NCI-H526 treated with DMSO at 0.1 percent for 48 hours (cell line): ENCODE results near the gene TMPRSS11D.

Experiments
- DNase-seq: peaks from one replicate; lab custom pipeline; 2025; lab: John Stamatoyannopoulos, UW

TMPRSS11D gene

DNA sequence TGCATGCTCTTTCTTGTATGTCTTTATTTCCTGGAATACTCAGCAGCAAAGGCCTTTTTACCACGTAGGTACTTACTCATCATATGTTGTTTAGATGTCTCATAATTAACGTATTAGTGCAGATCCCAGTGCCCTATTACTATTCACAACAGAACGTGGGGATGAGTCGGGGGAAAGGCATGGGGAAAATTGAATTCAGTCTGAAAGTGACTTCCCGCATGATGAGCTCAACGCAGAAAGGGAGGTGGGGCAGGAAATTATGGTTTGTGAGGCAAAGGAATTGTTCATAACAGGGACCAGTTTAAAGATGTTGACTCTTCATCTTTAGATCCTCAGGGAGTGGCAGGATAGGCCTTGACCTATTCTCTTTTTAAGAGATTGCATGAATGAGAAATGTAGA, 2.0 kb upstream of the TMPRSS11D start:
- DNase-seq: no peak

DNA sequence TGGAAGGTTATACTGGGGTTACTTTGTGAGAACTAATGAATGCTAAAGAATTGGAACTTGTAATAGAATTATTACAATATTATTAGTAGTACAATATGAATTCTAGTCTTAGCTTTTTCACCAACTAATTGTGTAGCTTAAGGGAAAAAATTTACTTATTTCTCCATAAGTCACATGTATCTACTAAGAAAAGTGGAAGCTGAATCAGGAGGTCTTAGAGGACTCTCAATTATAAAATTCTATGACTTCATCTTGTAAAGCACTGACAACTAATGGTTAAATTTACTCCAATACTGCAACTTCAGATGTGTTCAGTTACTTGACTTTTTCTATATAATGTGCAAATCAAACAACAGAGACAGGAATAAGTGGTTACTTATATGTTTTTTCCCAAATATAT, 899 bp upstream of the TMPRSS11D start:
- no peak for DNase-seq

DNA sequence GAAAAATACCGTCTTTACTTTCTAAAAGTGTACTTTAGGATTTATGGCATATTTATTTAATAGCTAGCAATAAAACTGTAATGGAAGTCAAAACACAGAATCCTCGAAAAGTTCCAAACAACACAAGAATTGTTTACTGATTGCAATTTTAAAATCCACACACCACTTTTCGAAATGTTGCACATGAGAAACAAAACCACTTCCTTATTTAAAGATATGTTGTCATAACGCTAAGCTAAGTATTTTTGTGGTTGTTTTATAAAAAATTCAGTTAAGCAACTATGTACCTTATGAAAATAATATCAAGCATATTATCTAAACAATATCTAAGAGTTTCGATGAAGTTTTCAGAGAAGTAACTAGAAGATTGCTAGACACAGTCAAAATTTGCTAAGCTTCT, 344 bp downstream of the TMPRSS11D start:
- DNase-seq: no peak

DNA sequence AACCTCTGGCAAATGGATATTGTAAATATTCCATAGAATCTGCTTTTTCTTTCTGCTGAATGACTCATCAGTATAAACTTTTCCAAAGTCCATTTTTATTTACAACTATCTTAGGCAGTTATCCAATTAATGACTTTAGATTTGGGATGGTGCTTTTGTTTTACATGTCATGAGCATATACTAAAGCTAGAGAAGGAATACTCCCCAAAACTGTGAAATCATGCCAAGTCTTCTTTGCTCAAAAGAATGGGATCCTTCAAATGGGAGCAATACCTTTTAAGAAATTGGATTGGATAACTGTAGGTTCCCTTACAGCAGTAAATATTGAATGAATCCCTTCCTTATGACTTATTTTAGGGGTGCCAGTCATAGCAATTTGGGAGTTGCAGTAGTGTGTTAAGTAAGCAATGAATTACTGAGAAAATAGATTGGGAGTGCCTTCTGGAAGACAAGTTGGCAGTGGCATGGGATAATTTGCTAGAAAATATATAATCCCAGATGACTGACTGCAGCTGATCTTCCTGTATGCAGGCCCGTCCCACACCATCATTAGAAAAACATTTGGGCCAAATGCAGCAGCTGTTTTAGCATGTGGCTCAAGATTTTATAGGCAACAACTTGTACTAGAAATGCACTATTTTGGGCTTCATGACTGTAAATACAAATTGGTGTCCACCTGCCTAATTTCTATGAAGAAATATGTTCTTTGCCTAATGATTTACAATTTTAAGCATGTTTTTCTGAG, 2.8 kb downstream of the TMPRSS11D start:
- DNase-seq: no peak

DNA sequence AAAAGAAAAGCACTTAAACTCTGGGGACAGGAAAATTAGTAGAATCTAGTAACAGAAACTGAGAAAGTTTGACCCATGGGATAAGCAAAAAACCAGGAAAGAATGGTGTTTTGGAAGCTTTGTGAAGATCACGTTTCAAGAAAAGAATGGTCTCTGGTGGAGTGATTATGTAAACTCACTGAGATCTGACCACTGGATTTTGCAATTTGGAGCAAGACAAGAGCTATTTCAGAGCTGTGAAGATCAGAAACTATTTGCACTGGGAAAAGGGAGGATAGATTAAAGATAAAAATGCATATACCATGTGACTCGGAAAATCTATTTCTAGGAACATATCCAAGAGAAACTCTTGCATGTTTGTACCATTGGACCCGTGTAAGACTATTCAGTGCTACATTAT, 4.3 kb downstream of the TMPRSS11D start:
- no peak for DNase-seq

DNA sequence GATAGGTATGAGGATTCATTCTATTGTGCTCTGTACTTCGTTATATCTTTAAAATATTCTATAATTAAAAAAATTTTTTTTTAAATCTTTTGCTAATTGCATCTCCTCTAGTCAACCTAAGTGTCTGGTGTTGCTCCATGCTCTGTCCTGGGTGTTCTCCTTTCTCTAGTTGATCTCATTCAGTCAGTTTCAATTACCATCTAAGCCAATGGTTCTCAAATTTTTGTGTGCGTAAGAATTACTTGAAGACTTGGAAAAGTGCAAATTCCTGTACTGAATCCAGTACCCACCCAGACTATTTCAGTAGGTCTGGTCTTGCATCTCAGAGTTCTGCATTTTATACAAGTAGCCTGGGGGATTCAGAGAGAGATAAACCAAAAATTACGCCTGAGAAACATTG, 6.7 kb downstream of the TMPRSS11D start:
- no peak for DNase-seq

DNA sequence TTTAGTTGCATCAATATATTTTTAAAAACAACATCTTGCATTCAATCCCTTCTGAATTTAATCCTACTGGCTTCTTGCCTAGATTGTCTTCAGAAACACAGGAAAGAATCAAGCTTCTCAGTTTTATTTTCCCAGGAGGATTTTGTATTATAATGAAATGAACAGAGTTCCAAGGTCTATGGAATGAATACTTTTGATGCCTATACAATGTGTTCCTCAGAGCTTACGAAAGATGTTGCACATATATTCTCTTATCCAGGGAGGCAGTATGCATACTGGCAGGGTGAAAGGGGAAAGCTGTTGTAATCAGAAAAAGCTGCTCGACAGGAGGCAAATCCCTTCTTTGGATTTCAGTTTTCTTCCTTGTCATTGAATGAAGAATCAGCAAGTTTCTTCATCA, 8.8 kb downstream of the TMPRSS11D start:
- no peak for DNase-seq

DNA sequence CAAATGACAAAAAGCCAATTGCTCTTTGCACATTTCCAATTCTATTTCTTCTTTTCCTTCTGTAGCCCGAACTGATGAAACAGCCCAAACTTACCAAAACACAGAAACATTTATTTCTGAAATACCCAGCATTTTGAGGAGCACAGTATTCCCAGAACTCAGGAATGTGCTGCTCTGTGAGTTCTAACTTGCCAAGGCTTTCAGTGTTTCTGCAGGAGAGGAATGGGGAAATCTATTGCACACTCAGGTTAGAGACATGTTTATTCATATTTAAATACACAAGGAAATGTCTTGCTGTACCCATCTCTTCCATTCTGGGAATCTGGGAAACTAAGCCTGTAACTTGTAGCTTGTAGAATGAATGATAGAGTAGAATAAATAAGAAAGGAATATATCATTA, 10.7 kb downstream of the TMPRSS11D start:
- no peak for DNase-seq

DNA sequence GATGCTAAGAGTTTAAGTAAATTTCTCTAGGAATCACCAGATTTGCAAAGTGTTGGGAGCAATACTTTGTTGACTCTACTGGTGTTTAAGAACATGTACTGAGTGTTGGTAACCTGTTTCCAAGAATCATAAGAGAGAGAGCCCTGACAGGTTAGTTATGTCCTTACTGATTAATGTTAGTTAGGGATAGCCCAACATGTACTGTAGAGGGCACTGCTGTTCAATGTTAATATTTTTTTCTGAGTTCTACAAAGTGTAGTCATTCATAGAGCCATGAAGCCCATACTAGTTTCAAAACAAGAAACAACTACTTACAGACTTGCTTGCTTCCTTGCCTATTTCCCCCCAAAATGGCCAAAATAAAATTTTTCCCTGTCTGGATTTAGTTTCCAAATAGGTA, 11.9 kb downstream of the TMPRSS11D start:
- DNase-seq: peak; percentile 28

DNA sequence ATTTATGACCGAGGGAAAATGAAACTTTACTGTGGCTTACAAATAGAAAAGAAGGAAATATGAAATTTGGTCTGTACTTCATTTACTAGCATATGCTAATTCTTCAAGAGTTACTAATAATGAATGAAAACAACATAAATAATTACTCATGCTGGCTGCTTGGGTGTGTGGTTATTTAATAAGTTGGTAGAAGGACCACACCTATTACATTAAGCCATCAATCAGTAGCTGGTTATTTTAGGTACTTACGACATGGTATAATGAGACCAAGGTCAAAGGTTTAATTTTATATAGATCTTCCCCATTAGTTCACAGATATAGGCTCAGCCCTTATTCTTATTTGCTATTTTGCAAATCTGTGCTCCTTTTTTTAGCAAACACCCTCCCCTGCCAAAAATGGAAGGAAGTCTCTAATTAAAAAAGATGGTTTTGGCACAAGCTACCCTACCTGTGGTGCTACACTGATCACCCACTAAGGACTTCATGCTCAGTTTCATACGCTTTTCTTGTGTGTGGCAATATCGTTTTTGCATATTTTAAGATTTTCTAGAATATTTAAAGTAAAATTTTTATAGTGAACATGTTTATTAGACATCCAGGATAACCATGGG, 14.1 kb downstream of the TMPRSS11D start:
- DNase-seq: no peak

DNA sequence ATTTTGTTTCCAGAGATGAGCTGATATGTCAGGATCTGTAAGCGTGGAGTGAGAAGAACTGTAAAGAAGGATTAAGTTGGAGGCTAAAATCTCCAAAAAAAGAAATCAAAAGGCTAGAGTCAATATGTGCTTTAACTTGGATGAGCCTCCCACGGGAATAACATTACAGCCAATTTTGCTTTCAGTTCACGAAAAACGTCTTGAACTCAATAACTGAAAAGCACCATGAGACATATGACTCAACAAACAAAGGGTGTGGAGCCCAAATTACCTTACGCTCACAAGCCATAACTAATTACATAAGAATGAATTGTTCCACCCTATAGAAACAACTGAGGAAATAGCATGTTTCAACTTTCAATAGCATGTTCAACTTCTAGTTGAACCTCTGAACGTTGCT, 22.3 kb downstream of the TMPRSS11D start:
- DNase-seq: no peak

DNA sequence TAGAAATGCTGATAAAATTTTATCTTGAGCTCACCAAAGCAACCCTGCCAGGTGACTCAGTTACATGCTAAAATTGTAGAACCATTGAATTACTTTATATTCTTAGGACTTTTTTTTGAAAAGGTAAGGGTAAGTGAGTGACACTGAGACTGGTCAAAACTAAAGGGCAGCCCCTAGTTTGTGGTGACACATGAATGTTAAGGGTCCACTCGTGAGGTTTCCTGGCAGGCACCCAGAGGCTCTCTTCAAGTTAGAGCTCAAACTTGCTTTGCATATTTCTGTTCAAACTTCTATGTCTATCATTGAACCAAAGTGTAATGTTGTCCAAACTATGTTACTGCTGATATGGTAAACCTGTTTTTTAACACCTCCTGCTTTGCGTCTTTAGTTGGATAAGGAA, 30.5 kb downstream of the TMPRSS11D start:
- no peak for DNase-seq

DNA sequence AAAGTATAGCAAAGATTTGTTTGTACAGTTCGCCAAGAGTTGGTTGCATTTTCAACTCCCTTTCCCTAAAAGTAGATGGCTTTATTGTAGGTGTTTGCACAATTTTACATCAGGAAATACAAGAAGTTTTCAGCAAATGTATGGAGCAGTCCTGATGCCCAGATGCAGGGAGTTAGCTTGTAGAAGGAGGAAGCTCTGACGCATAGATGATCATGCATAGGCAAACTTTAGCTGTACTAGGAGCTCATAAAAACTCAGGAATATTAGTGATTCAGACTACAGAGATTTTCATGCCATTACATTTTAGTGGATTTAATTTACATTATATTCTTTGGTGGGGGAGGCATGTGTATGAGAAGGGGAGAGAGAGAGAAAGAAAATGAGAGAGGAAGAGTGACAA, 62.9 kb downstream of the TMPRSS11D start:
- no peak for DNase-seq

DNA sequence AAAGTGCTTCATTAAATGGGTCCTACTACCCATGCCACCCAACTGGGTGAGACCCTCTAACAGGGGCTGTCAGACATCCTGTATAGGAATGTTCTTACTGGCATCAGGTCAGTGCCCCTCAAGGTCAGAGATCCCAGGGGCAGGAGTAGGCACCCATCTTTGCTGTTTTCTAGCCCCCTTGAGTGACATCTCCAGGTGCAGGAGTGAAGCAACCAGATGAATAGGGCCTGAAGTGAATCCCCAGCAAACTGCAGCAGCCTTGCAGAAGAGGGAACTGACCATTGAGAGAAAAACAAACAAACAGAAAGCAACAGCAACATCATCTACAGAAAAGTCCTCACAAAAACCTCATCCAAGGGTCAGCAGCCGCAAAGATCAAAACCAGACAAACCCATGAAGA, 73.8 kb downstream of the TMPRSS11D start:
- DNase-seq: no peak

DNA sequence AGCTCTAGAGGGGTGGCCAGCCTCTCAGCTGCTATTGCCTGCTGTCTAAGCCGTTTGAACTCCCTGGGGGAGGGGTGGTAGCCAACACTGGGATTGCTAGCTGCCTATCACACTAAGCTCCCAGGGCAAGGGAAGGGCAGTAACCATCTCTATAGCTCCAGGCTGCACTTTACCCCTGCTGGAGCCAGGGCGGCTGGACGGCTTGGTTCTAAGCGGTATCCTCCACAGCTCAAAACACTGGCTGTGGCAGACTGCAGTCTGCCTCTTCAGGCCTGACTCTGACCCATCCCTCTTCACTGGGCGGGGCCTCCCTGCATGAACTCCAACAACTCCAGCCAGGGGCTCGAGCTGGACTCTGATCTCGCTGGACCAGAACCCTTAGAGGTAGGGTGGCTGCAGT, 74.3 kb downstream of the TMPRSS11D start:
- no peak for DNase-seq

DNA sequence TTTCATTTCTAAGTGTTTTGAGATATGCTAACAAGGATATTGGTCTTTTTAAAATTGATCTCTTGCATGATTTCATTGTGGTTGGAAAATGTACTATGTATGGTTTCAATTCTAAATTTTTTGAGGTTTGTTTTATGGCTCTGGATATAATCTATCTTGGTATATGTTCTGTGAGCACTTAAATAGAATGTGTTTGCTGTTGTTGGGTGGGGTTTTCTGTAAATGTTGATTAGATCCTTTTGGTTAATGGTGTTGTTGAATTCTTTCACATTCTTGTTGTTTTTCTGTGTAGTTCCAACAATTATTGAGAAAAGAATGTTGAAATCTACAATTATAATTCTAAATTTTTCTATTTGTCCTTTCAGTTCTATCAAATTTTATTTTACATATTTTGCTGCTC, 87.0 kb downstream of the TMPRSS11D start:
- no peak for DNase-seq

DNA sequence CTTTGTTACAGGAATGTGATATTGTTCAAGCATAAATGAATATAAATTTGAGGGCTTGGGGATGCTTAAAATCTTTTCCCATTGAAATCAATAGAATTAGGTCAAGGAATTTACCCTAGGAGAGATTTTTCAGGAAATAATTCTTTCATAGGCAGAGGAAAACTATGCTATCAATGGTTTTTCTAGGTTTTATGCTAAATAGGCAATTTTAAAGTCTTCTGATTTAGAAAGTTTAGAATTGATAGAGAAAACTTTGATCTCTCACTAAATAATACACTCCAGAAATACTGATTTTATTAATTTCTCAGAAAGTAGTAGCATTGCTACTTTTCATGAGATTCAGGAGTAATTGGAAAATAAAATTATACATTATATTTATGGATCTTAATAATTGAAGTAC, 93.1 kb downstream of the TMPRSS11D start:
- no peak for DNase-seq

DNA sequence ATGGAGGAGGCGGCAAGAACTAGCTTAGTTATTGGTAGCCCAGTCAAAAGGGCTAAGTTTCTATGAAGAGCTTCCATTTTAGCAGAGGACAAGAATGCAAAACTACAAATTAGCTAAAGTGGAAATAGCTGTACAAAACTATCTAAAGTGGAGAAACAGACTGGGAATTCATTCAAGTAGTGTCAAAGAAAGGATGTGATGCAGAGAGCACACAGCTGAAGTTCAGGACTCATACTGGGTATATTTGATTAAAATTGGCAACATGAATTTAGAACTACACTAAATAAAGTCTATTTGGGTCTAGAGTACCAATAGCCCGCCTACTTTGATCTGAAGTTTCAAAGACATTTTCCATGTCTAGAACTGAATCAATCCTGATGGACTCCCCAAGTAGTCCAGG, 96.5 kb downstream of the TMPRSS11D start:
- DNase-seq: no peak

DNA sequence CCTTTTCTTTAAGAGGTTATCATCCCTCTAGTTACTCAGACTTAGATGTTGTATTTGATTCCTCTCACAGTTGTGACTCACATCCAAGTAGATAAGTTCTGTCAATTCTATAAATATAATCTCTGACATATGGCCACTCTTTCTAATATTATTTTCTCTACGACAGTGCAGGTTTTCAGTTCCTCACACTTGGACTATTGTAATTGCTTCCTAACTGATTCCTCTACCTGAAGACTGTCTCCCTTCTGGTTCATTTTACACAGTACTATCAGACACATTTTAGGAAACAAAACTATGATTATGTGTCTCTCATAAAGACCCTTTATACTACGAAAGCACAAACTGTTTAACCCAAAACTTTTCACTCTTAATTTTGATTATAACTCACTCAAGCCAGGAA, 98.3 kb downstream of the TMPRSS11D start:
- DNase-seq: no peak

DNA sequence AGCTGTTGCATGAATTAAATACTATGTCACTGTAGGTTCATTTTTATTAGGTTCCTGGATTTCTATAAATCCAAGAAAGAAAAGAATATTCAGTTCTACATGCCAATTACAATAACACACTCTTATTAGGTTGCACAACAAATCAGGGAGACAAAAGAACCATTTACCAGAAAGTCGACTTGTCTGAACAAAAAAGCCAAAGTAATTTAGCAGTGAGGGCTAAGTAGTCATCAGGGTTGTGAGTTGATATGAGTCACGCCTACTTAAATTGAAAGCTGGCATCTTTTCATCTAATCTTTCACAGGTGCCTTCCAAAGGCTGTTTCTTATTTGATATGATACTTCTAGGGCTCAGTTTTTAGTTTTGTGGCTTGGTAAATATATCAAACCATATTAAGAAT, 104.2 kb downstream of the TMPRSS11D start:
- DNase-seq: no peak

DNA sequence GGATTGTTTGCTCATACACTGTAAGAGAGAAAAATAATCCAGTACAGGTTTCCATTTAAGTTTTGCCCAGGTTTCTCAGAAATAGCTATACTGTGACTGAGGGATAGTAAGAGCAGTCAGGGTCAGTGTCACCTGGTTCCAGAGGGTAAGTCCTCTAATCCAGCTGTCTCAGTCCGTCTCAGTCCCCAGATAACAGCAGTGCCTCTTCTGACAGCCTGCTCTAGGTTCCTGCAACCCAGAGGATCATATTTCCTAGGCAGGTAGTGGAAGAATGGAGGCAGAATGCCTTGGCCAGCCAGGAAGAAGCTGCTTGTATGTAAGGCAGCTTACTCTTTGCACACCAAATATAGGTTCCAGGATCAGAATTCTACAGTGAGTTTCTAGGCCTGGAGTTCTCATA, 107.1 kb downstream of the TMPRSS11D start:
- DNase-seq: no peak
